Cardiac fibroblast (primary cell): ENCODE measurements around the gene PCK2.

Source experiments
- DNase-seq, 2 donors: peaks; one replicate each; pipeline versions ENCODE4 v3.0.0 to v3.0.0-alpha.2; 2010; ENCODE audit warnings: low read depth in 2 of 2
- H3K4me3 ChIP-seq, 2 donors: replicated peaks in 1 of 2; 1 replicate in 1 of 2; 2 replicates in 1 of 2; pipeline ENCODE4 v1.5.1; 2011; ENCODE audit warnings: low read depth in 2 of 2, low read length in 2 of 2, mild to moderate bottlenecking in 2 of 2, moderate library complexity in 1 of 2
- TF ChIP-seq, protein P1 (sequence below): IDR thresholded peaks from one replicate; pipeline ENCODE4 v1.5.1; 2011; ENCODE audit warnings: low read depth, mild to moderate bottlenecking, low read length, inconsistent platforms

Gene PCK2

DNA sequence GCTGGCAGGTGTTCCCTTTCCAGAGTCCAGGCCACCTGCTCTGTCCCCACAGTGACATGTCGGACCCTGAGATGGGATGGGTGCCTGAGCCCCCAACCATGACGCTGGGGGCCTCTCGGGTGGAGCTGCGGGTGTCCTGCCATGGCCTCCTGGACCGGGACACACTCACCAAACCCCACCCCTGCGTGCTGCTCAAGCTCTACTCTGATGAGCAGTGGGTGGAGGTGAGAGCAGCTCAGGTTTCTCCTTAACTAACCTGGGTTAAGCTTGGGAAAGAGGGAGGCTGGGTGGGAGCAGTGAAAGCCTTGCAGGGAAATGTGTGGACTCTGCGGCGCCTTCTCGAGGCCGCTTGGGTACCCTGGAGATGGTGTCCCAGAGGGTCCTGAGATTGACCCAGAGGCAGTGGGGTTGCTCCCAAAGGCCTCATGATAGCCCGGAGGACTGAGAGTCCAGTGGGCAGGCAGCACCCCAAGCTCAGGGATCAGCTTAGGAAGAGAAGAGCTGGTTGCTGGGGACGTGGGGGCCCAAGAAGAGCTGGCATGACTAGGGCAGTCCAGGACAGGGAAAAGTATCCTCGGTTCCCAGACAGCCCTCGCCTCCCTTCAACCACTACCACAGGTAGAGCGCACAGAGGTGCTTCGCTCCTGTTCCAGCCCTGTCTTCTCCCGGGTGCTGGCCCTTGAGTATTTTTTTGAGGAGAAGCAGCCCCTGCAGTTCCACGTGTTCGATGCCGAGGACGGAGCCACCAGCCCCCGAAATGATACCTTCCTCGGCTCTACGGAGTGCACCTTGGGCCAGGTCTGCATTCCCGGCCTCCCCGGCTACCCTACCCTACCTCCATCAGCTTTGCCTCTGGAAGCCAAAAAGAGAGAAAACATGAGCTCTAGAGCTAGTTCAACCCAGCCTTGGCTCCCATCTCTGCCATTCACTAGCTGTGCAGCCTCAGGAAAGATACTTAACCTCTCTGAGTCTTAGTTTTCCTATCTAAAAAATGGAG lies 20.9 kb upstream of the PCK2 start:
- TF ChIP-seq, protein P1, sequence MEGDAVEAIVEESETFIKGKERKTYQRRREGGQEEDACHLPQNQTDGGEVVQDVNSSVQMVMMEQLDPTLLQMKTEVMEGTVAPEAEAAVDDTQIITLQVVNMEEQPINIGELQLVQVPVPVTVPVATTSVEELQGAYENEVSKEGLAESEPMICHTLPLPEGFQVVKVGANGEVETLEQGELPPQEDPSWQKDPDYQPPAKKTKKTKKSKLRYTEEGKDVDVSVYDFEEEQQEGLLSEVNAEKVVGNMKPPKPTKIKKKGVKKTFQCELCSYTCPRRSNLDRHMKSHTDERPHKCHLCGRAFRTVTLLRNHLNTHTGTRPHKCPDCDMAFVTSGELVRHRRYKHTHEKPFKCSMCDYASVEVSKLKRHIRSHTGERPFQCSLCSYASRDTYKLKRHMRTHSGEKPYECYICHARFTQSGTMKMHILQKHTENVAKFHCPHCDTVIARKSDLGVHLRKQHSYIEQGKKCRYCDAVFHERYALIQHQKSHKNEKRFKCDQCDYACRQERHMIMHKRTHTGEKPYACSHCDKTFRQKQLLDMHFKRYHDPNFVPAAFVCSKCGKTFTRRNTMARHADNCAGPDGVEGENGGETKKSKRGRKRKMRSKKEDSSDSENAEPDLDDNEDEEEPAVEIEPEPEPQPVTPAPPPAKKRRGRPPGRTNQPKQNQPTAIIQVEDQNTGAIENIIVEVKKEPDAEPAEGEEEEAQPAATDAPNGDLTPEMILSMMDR = no peak
- no peak overlapping the region for H3K4me3 ChIP-seq
- DNase-seq = no peak

GRCh38 chr14:24074625-24075484 lies 19.3 kb upstream of the PCK2 start:
- TF ChIP-seq, protein P1 = no peak
- H3K4me3 ChIP-seq = no peak overlapping the region
- no peak for DNase-seq

DNA sequence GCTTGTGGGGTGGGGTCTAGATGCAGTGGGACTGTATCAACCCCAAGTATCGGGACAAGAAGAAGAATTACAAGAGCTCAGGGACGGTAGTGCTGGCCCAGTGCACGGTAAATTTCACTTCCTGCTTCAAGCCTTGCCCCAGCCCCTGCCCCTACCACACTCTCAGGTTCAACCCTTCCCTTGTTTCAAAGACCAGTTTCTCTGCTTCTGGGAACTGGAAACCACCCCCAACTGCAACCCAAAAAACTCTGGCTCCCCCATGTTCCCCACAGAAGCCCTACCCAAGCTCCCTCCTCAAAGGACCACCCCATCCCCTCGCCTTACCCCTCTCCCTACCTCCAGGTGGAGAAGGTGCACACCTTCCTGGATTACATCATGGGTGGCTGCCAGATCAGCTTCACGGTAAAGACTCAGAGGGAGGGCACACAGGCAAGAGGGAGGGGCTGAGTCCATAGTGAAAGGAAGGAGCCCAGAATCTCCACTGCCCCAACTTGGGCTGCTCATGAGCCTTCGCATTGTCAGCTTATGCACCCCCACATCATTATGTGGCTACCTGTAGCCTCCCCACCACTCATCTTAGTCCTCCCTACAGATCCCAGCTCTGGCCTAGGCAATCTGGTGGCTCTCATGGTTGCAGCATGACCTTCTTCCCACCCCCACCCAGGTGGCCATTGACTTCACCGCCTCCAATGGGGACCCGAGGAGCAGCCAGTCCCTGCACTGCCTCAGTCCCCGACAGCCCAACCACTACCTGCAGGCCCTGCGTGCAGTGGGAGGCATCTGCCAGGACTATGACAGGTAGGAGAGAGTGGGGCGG lies 18.4 kb upstream of the PCK2 start:
- TF ChIP-seq, protein P1 = no peak
- no peak for DNase-seq
- H3K4me3 ChIP-seq = no peak overlapping the region

GRCh38 chr14:24076302-24076601 lies 17.9 kb upstream of the PCK2 start:
- TF ChIP-seq, protein P1 = no peak
- no peak overlapping the region for H3K4me3 ChIP-seq
- DNase-seq = no peak

GRCh38 chr14:24077086-24077485 lies 17.0 kb upstream of the PCK2 start:
- TF ChIP-seq, protein P1 = no peak
- no peak overlapping the region for H3K4me3 ChIP-seq
- no peak for DNase-seq

DNA sequence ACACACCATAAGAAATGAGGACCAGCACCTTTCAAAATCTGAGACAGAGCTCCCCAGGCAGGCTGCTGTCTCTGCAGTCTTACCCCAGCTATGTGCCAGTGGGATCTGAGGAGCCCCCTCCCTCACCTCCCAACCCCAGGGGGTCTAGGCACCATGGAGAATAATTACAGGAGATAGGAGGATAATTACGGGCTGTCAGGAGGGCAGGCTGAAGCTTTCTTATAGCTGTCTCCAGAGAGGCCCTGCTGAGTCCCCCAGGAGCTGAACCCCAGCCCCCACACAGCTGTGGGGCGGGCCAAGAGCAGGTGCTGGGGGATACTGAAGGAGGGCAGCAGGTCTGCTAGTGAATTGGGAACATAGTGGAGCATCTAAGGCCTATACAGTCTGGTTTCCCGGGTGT lies 16.0 kb upstream of the PCK2 start:
- TF ChIP-seq, protein P1 = no peak
- no peak for DNase-seq
- no peak overlapping the region for H3K4me3 ChIP-seq
